ENCODE data around the gene HMGCS2.

The HMGCS2 gene

GRCh38 chr1:119783354-119784185 is 14.9 kb upstream of the HMGCS2 start (continued):
- TF ChIP-seq ZNF645 (tag by site-specific recombination; IDR thresholded peaks at IDR 0.05) (0 out of 2 replicates have a peak, but pooled peaks have one; percentile 16), GFI1B (tag by site-specific recombination; IDR thresholded peaks at IDR 0.05) (no peak), ZNF677 (tag by site-specific recombination; IDR thresholded peaks at IDR 0.05) (no peak), RBAK (tag by site-specific recombination; IDR thresholded peaks at IDR 0.05) (no peak), WT1 (tag by site-specific recombination; IDR thresholded peaks at IDR 0.05) (no peak), SP3 (tag by site-specific recombination; IDR thresholded peaks at IDR 0.05) (no peak), ZNF174 (tag by site-specific recombination; IDR thresholded peaks at IDR 0.05) (no peak), ZNF843 (tag by site-specific recombination; IDR thresholded peaks at IDR 0.05) (no peak), ZNF138 (tag by site-specific recombination; IDR thresholded peaks at IDR 0.05; ENCODE audit: borderline replicate concordance) (no peak), SETDB1 (IDR thresholded peaks at IDR 0.05; ENCODE audit: insufficient read length, low read length) (no peak), CTCF (tag by site-specific recombination; IDR thresholded peaks at IDR 0.05) (no peak), ZBTB20 (tag by site-specific recombination; IDR thresholded peaks at IDR 0.05) (no peak), ZNF324 (tag by site-specific recombination; IDR thresholded peaks at IDR 0.05) (no peak), ZNF366 (tag by site-specific recombination; conservative IDR thresholded peaks at IDR 0.05) (peak; percentile 99), OVOL3 (tag by site-specific recombination; IDR thresholded peaks at IDR 0.05) (no peak), PRDM6 (tag by site-specific recombination; IDR thresholded peaks at IDR 0.05) (no peak), ZIC2 (tag by site-specific recombination; IDR thresholded peaks at IDR 0.05) (no peak), ZNF571 (tag by site-specific recombination; IDR thresholded peaks at IDR 0.05) (no peak), ZBTB21 (tag by site-specific recombination; IDR thresholded peaks at IDR 0.05) (0 out of 2 replicates have a peak, but pooled peaks have one; percentile 19), ZNF830 (tag by site-specific recombination; IDR thresholded peaks at IDR 0.05; ENCODE audit: low read depth) (no peak), ZBTB1 (tag by site-specific recombination; IDR thresholded peaks at IDR 0.05) (no peak)

GRCh38 chr1:119782631-119783325 is 14.1 kb upstream of the HMGCS2 start:
- TF ChIP-seq SCRT2 (tag by site-specific recombination; IDR thresholded peaks at IDR 0.05) (0 out of 2 replicates have a peak, but pooled peaks have one; percentile 15), ZBTB17 (tag by site-specific recombination; IDR thresholded peaks at IDR 0.05) (peak; percentile 37; the same call in 1 of the 2 replicates), ZNF354C (tag by site-specific recombination; IDR thresholded peaks at IDR 0.05; ENCODE audit: borderline replicate concordance, low read depth) (no peak)
- H3K4me1 ChIP-seq (ENCODE audit: control insufficient read depth, insufficient read depth, low read length): peaks cover 5% of the 10 kb centered on the region
- H3K9me3 ChIP-seq (ENCODE audit: control insufficient read depth, insufficient read depth, low read depth, low read length): no peaks in the 10 kb centered on the region
- no peaks in the 10 kb centered on the region for H3K36me3 ChIP-seq (ENCODE audit: control insufficient read depth in 2 of 2, insufficient read depth in 1 of 2, low read length in 2 of 2)
- H3K27ac ChIP-seq (ENCODE audit: extremely low read depth, low read depth, low read length): no peak overlapping the region
- ChIA-PET POLR2A (no interaction called here), CTCF (interaction anchor here (0.5 to 1.8 kb wide), 2 partner anchors 39 to 1664 kb away, joined by 3 to 5 read pairs; no protein-coding TSS in a partner anchor)
- H3K4me3 ChIP-seq (ENCODE audit: low read depth, low read length): no peak overlapping the region
